NCI-H146 treated with DMSO at 0.1 percent for 48 hours (cell line): ENCODE data around the gene MRPS23.
"Not testable (repeated sequence)": the region's sequence is repeated elsewhere in the genome, so short reads cannot be mapped to it uniquely, and the experiment has no call there.

ENCODE experiments used
- DNase-seq: peaks from one replicate; lab custom pipeline; 2025; ENCODE audit not compliant: unreplicated experiment; lab: John Stamatoyannopoulos, UW

Gene MRPS23

GRCh38 chr17:57864273-57864672, 14.4 kb upstream of the MRPS23 start:
- DNase-seq: no peak

GRCh38 chr17:57862694-57863667, 13.1 kb upstream of the MRPS23 start:
- DNase-seq: no peak

- DNase-seq: no peak
These were observed 12.2 kb upstream of the MRPS23 start for GRCh38 chr17:57861790-57862693.

DNA sequence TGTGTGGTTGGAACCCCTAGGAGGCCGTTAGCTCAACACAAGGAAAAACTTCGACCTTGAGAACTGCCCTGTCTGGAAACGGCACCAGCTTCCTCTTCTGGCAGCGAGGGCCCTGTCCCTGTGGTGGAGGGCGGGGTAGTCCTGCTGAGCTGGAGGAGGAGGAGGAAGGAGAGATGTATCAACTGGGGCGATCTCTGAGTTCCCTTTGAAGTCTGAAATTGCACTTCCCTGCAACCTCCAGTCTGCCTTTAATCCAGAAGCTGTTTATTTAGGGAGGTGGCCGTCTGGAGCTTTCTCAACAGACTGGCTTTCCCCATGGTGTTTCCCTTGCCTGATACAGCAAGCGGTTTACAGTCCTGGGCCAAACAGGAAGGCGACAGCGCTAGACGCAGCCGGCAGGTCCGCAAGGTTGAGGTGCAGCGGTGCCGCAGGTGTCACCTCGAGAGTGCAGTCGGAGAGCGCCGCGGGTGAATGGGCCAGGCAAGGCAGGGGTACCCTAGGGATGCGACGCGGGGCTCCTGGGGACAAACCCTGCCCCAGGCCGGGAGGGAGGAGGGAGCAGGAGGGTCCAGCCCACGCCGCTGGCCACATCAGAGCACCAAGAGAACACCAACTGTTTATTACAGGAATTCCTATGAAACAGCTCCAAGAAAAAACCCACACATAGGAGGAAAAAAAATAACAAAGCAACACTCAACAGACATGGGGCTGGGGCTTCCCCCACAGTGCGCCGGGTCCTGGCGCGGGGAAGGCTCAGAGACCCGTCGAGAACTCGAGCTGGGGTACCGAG, 11.4 kb upstream of the MRPS23 start:
- no peak for DNase-seq

DNA sequence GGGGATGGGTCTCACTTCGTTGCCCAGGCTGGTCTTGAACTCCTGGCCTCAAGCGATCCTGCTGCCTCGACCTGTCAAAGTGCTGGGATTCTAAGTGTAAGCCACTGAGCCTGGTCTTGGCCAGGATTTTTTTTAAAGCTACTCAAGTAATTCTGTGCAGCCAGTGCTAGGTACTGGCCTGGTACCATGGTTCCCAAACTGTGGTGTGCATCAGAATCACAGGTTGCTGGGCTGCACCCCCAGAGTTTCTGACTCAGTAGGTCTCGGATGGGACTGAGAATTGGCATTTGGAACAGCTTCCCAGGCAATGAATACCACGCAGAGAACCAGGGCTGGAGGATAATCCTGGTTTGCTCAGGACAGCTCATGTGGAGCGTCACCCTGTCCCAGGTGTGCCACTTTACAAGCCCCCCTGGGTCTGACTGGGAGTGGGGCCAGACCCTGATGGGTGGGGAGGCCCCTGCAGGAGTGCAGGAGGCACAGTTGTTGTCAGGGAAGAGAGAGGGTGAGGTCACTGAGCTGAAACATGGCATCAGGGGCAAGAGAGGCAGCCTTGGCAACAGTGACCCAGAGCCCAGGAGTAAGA, 10.7 kb upstream of the MRPS23 start:
- no peak for DNase-seq

GRCh38 chr17:57859601-57860413, 10.0 kb upstream of the MRPS23 start:
- DNase-seq: no peak

GRCh38 chr17:57858838-57859237, 9.0 kb upstream of the MRPS23 start:
- no peak for DNase-seq

DNA sequence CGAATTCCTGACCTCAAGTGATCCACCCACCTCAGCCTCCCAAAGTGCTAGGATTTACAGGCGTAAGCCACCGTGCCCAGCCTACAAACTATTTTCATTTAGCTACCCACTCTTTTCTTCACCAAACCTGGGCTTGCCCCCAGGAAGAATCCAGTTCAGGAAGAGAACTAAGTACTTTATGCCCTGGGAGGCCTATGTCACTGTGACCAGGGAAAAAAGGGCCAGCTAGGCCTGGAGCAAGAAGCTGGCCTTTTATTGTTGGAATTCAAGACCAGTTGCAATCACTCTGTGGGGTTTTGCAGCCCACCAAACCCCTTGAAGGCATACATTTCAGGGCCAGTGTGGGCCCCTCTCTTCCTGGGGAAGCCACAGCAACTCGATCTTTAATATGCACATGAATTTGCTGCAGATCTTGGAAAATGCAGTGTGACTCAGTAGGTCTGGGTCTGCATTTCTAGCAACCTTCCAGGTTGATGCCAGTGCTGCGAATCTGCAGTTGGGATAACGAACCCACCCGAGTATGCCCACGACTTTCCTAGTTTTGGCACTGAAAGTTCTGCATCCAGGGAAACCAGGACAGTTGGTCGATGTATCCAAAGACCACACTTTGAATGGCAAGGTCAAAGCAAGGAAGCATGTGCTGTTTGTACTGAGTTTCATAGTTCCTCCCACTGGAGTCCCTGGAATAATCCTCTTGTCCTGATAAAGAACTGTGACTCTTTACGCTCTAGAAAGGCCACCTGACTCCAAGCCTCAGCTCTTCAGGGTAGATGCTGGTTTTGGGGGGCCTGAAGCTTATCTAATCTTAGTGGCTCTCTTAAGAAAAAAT, 7.2 kb upstream of the MRPS23 start:
- no peak for DNase-seq

- no peak for DNase-seq
These were observed 5.7 kb upstream of the MRPS23 start for GRCh38 chr17:57855391-57856035.

GRCh38 chr17:57853695-57854094, 3.9 kb upstream of the MRPS23 start:
- DNase-seq: no peak

- no peak for DNase-seq
These were observed 3.1 kb upstream of the MRPS23 start for GRCh38 chr17:57852955-57853328.

DNA sequence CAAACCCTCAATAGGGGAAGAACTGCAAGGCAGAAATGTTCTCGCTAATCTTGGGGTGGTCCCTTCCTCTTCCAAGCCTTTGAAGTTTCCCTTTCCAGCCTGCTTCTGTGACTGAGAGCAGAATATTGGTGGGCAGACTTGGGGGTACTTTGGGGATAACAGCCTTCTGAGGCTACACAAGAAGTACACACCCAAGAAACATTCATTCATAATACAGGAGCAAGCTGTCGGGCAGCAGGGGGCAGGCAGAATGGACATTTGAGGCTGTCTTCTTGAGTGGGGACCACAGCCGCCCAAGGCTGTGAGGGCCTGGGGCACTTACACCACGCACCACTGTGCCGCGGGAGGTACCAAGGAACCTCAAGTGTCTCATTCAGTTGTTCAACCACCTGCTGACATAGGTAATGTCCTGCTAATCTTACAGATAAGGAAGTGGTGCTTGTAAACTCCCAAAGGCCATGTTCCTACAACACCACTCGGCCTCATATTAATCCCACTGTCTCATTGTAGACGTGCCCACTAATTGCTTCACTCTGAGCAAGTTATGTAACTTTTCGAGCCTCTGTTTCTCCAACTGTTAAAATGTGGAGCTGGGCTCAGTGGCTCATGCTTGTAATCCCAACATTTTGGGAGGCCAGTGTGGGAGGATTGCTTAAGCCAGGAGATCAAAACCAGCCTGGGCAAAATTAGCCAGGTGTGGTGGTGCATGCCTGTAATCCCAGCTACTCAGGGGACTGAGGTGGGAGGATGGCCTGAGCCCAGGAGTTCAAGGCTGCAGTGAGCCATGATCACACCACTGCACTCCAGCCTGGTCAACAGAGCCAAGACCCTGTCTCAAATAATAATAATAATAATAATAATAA, 2.5 kb upstream of the MRPS23 start:
- DNase-seq: no peak

- DNase-seq: no peak
These were observed 526 bp downstream of the MRPS23 start for GRCh38 chr17:57849163-57849873.

DNA sequence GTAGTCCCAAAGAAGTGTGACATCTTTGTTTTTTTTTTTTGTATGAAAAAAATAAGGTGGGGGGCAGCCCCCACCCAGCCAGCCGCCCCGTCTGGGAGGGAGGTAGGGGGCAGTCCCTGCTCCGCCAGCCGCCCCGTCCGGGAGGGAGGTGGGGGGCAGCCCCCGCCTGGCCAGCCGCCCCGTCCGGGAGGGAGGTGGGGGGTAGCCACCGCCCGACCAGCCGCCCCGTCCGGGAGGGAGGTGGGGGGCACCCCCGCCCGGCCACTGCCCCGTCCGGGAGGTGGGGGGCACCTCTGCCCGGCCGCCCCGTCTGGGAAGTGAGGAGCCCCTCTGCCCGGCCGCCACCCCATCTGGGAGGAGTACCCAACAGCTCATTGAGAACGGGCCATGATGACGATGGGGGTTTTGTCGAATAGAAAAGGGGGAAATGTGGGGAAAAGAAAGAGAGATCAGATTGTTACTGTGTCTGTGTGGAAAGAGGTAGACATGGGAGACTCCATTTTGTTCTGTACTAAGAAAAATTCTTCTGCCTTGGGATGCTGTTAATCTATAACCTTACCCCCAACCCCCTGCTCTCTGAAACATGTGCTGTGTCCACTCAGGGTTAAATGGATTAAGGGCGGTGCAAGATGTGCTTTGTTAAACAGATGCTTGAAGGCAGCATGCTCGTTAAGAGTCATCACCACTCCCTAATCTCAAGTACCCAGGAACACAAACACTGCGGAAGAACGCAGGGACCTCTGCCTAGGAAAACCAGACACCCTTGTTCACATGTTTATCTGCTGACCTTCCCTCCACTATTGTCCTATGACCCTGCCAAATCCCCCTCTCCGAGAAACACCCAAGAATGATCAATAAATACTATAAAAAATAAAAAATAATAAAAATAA, 3.5 kb downstream of the MRPS23 start:
- DNase-seq: not testable (repeated sequence)

- no peak for DNase-seq
These were observed 7.6 kb downstream of the MRPS23 start for GRCh38 chr17:57842280-57842679.

DNA sequence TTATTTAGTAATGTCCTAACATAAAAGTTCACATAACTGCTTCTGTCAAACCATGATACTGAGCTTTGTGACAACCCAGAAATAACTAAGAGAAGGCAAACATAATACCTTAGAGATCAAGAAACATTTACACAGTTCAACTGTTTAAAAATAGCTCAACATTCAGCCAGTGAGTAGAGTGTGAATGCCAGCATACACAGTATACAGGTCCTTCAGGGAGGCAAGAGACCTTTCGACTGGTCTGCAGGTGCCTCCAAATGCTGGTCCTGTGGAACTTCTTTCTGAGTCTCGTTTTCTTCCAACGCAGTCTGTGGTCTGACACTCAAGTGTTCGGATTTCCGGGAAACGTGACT, 10.3 kb downstream of the MRPS23 start:
- DNase-seq: no peak
